LHCN-M2 (cell line): ENCODE measurements around the gene GALNT9. TPM values are rescaled to one million over a fixed set of nuclear protein-coding genes. Genes with fewer than 3 reads are reported as not detected.
A peak's percentile ranks its signal among the peaks of the same experiment; 100 is the strongest.
"Not testable (repeated sequence)": the region's sequence is repeated elsewhere in the genome, so short reads cannot be mapped to it uniquely, and the experiment has no call there.

Experiments
- DNase-seq: peaks from one replicate; pipeline ENCODE4 v3.0.0-alpha.2; 2012; ENCODE audit warnings: low read depth
- total RNA-seq: library from RNA; depleted of rRNA; stranded (reverse); fragments of >200 nt; gene quantifications from 2 replicates; pipeline ENCODE4 v1.2.3, GENCODE V29; 2014

The GALNT9 gene
- total RNA-seq, 1 experiment from 2014 or later = 0.63 TPM

- no peak for DNase-seq
These were observed 63.0 kb downstream of the GALNT9 start for GRCh38 chr12:132266370-132266769.

DNA sequence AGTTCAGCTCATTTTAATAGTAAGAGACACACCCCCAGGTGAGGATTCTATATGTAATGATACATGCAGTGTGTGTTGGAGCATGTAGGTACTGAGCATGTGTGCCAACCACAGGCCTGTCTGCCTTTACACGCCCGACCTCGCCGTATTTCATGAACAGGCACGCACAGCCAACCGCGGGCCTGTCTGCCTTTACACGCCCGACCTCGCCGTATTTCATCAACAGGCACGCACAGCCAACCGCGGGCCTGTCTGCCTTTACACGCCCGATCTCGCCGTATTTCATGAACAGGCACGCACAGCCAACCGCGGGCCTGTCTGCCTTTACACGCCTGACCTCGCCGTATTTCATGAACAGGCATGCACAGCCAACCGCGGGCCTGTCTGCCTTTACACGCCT is 63.6 kb downstream of the GALNT9 start:
- DNase-seq = not testable (repeated sequence)

DNA sequence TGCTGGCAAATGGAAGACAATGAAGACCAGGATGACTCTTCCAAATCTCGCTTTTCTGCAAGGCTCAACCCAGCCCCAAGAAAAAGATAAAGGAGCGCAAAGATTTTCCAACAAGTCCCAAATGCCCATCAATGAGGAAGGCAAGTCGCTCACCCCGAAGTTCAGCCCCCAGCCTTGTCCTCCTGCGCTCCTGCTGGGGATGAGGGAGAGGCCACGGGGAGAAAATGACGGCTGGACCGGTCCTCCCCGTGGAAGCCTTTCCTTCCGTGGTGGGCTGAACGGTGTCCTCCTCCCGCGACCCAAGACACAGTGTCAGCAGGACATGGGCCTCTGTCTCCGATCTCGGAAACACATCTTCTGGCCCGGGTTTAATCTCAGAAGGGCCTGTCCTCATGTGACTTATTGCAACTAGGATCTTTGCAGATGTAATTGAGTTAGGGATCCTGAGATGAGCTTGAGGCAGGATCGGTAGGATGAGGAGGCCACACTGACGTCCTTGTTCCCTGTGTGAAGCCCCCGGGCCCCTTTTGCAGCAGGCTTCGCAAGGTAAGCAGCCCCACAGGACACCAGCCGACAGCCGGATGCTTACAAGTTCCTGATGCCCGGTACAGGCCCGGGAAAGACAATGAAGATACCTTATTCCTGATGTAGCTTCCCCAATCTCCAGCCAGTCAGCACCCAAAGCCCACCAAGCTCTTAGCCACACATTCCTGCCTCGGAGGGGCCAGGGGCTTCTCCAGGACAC is 64.2 kb downstream of the GALNT9 start:
- no peak for DNase-seq

DNA sequence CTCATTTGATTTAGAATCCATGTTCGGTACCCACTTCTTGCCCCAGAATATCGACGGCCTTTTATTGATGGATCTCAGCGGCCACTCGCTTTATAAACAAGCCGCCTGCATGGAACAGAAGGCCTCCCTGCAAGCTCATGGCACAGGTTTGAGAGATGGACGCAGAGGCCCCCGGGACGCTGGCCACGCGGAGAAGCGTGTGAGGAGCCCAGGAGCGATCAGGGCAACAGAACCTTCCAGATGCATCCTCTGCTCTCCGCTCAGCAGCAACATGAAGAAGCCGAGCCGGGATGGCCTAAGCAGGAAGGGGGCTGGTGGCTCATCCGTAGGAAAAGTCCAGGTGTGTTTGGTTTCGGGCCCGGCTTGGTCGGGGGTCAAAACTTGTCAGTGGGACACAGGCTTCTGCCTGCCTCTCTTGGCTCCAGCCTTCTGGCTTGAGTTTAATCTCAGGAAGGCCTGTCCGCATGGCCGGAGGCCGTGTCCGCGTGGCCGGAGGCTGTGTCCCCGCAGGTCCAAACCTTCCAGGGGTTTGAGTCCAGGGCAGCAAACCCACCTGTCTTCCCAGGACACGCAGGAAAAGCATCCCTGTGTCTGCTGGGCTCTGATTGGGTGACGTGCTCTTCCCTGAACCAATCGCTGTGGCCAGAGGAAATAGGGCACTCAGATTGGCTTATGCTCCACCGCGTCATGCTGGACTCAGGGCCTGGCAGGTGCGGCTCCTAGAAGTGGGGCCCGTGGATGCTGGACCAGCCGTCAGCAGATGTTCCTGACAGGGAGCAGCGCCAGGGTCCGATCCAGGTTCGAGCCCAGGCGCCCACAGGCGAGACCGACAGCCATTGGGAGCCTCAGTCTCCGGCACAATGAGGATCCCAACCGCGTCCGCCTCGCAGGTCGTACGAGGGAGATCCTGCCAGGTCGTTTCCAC is 65.0 kb downstream of the GALNT9 start:
- no peak for DNase-seq

DNA sequence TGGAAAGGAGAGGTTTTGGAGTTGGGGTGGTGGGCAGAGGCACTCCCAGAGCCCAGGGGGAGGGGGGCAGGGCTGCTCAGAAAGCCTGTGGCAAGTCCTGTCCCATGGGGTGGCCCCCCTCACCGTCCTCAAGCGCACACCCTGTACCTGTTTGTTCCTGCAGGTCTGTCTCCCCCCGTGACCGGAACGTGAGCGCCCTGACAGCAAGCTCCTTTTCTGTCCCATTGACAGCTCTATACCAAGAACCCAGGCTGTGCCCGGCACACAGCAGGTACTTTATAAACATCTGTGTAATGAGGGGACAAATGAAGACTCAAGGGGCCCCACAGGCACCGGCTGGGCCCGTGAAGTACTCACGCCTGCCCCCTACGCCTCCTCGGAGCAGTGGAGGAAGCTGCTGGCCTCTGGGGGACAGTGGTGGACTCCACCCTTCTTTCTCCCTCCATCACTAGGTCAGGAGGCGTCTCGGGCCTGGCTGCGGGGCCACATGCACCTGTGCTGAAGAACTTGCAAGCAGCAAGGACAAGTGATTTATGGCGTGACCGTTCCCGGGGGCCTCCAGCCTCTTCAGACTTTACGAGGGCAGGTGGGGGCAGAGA is 65.8 kb downstream of the GALNT9 start:
- DNase-seq = no peak

DNA sequence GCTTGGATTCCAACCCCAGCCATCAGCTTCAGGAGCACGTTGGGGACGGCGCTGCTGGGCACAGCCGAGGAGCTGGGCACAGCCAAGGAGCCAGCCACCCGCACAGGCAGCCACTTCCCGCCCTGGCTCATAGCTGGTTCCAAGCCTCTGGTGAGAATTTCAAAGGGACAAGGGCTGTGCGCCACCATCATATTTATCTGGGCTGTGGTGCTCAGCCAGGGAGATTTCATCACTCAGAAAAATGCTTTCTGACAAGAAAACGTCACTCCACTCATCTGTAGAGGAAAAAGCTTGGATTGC is 66.4 kb downstream of the GALNT9 start:
- DNase-seq = no peak

DNA sequence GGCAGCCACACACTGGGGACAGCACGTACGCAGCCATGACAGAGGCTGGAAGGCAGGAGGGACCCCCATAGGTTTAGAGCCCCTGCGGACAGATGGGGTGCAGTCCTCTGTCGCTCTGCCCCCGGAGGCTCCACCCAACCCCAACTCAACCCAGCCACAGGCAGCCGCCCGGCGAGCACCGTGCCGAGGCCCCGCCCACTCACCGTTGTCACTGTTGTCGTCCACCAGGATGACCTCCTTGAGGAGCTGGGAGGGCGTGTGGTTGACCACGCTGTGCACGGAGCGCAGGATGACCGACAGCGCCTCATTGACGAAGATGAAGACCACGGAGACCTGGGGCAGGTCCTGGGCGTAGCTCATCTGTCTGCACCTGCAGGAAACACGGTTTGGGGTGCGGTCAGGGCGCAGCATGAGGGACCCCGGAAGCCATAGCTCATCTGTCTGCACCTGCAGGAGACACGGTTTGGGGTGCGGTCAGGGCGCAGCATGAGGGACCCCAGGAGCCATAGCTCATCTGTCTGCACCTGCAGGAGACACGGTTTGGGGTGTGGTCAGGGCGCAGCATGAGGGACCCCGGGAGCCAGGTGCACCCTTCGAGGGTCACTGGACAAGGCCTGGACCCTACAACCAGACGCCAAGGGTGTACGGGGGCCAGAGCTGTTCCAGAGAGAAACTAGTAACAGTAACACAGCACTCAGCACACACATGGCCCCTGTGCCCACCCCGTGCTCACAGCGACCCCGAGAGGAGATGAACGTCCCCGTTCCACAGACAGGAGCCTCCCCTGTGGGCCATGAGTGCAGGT is 66.9 kb downstream of the GALNT9 start:
- DNase-seq = no peak

DNA sequence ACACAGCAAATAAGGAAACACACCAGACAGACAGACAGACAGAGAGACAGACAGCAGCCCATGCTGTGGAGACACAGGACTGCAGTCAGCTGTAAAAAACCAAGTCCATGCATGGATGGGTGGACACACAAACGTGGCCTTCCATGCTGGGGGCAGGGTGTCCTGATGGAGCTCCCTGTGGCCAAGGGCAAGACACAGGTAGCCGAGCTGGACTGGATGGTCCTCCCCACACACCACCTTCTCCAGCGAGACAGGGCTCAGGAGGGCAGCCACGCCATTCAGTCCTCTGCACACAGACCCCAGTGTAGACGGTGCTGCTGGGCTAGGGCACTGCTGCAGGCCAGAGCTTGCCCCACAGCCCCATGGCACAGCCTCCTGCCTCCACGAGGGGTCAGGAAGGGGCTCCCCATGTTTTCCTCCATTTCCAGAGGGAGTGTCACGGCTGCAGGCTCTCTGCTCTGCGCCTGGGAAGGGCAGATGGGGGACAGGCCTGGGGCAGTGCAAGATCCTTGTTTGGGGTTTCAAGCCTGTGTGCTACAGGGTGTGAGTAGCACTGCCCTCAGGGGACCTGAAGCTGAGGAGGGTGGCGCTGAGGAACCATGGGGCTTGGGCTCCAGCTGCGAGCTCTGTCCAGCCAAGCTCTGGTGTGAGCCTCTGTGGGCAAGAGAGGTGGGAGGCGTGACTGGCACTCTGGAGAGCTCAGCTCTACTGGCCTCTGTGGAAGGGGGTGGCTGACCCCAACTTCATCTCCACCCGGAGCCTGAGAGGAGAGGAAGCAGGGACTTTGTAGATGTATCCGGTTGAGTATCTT is 67.9 kb downstream of the GALNT9 start:
- DNase-seq = no peak

DNA sequence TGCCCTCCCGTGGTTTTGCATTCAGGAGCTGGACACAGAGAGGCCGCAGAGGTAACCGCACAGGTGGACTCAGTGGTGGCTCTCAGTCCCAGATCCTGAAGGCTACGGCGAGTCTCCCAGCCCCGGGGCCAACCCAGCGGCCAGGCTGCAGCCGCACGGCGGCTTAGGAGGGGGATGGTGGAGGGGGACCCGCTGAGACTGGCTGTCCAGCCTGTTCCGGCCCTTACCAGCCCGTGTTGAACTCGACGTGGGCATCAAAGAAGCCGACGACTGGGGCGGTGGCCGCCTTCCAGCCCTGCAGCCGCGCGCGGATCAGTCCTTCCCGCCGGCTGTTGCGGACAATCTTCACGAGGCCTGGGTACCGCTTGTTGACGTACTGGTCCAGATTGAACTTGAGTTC is 68.7 kb downstream of the GALNT9 start:
- no peak for DNase-seq

- DNase-seq = no peak
These were observed 69.3 kb downstream of the GALNT9 start for GRCh38 chr12:132259872-132260695.

DNA sequence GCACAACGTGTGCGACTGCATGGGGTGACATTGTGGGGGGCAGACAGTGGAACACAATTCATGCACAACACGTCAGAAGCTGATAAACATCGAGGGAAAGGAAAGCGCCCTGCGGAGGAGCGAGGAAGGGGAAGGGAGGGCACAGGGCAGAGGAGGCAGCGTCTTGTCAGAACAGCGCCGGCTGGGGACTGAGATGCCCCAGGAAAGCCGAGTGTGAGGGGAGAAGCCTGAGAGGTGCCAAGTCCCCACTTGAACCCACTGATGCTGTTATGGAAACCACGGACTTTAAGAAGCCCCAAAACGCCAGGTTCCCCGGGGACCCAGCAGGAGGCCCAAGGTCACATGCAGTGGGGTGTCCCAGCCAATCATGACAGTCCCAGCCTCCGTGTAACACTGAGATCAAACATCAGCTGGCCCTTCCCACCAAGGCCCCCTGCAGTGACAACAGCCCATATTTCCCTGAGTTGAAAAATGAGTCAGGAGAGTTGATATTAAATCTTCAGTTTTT is 70.0 kb downstream of the GALNT9 start:
- peak; percentile 27 for DNase-seq

- no peak for DNase-seq
These were observed 70.8 kb downstream of the GALNT9 start for GRCh38 chr12:132258543-132258942.

DNA sequence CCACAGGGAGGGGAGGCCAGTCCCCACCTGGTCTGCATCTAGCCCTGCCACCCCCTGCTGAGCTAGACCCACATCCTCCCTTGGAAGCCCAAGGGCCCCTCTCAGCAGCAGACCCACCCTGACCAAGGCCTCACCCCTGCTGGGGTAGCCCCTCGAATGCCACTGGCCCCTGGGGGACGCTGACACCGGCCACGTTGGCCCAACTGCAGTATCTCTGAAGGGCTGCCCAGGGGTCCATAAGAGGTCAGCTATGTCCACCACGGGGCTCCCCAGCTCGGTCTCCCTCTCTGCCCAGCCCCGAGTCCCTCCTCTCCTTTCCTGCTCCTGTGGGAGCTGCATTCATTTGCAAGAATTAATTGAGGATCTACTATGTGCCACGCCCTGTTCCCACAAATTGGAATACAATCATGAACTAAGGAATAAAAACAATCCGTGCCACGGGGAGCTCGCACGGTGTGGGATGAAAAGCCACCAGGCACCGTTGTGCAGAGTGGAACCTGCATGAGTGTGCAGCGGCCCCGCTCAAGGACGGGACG is 71.4 kb downstream of the GALNT9 start:
- DNase-seq = no peak

DNA sequence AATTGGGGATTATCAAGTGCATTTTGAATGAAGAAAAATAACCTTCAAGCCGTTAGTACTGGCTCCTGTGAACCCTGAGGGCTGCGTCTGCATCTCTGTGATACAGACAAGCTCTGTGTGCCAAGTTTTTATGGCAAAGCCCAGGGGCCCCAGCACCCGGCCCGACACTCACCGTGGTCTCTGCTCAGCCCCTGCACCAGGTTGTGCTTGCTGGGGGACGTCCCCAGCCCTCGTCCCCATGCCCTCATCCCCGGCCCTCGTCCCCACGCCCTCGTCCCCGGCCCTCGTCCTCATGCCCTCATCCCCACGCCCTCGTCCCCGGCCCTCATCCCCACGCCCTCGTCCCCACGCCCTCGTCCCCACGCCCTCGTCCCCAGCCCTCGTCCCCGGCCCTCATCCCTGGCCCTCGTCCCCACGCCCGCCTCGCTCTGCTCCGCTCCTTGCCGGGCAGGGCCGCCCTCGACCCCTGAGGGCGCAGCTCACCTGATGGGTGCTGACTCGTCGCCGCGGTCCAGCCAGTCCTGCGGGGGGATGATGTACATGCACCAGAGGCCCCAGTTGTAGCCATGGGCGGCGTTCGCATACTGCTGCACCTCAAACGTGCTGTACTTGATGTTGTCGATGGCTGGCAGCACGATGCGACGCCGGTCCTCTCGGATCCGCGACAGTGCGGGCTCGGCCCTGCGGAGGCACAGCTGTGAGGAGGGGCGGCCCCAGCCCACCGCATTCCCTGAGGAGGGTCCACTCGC is 72.0 kb downstream of the GALNT9 start:
- DNase-seq = no peak

- DNase-seq = no peak
These were observed 72.7 kb downstream of the GALNT9 start for GRCh38 chr12:132256646-132257045.

- no peak for DNase-seq
These were observed 73.7 kb downstream of the GALNT9 start for GRCh38 chr12:132255642-132256041.

DNA sequence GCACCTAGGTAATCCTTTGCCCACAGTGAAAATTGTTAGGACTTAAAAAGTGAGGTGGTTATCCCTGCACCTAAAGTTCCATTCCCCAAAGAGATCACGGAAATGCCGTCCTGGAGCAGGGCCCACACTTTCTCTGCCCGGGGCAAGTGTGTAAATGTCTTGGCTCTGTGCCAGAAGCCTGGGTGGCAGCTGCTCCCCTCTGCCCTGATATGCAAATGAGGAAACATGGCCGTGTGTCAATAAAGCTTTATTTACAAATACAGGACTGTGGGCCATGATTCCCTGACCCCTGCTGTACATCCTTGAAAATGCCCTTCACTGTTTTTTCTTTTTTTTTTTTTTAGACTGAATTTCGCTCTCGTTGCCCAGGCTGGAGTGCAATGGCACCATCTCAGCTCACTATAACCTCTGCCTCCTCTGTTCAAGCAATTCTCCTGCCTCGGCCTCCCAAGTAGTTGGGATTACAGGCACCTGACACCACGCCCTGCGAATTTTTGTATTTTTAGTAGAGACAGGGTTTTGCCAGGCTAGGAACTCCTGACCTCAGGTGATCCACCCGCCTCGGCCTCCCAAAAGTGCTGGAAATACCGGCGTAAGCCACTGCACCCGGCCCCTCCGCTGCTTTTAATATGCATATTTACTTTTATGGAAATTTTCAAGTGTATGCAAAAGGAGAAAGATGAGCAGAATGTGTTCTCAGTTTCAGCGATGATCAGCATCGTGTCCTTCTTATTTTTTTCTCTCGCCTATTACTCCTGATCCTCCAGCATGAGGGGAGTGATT is 75.5 kb downstream of the GALNT9 start:
- no peak for DNase-seq

DNA sequence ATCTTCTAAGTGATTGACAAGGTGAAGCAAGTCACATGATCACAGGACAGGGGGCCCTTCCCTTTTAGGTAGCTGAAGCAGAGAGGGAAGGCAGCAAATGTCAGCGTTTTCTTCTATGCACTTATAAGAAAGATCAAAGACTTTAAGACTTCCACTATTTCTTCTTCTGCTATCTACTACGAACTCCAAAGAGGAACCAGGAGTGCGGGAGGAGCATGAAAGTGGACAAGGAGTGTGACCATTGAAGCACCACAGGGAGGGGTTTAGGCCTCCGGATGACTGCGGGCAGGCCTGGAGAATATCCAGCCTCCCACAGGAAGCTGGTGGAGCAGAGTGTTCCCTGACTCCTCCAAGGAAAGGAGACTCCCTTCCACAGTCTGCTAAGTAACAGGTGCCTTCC is 76.4 kb downstream of the GALNT9 start:
- not testable (repeated sequence) for DNase-seq
